GM12801 (cell line): ENCODE data around the gene AHR.

Experiments used
- TF ChIP-seq, protein P1 (sequence below): IDR thresholded peaks from one replicate; pipeline ENCODE4 v1.5.1; 2011; ENCODE audit warnings: control low read depth; ENCODE audit not compliant: insufficient read length; ENCODE audit errors: extremely low read depth

The AHR gene

GRCh38 chr7:17315974-17316373, 17.5 kb downstream of the AHR start:
- TF ChIP-seq, protein P1, sequence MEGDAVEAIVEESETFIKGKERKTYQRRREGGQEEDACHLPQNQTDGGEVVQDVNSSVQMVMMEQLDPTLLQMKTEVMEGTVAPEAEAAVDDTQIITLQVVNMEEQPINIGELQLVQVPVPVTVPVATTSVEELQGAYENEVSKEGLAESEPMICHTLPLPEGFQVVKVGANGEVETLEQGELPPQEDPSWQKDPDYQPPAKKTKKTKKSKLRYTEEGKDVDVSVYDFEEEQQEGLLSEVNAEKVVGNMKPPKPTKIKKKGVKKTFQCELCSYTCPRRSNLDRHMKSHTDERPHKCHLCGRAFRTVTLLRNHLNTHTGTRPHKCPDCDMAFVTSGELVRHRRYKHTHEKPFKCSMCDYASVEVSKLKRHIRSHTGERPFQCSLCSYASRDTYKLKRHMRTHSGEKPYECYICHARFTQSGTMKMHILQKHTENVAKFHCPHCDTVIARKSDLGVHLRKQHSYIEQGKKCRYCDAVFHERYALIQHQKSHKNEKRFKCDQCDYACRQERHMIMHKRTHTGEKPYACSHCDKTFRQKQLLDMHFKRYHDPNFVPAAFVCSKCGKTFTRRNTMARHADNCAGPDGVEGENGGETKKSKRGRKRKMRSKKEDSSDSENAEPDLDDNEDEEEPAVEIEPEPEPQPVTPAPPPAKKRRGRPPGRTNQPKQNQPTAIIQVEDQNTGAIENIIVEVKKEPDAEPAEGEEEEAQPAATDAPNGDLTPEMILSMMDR = no peak

- TF ChIP-seq, protein P1 = no peak
Observed at GRCh38 chr7:17318146-17318545, 19.7 kb downstream of the AHR start.

GRCh38 chr7:17319164-17320101, 21.0 kb downstream of the AHR start:
- TF ChIP-seq, protein P1 = no peak

GRCh38 chr7:17320102-17320497, 21.6 kb downstream of the AHR start:
- TF ChIP-seq, protein P1 = no peak

DNA sequence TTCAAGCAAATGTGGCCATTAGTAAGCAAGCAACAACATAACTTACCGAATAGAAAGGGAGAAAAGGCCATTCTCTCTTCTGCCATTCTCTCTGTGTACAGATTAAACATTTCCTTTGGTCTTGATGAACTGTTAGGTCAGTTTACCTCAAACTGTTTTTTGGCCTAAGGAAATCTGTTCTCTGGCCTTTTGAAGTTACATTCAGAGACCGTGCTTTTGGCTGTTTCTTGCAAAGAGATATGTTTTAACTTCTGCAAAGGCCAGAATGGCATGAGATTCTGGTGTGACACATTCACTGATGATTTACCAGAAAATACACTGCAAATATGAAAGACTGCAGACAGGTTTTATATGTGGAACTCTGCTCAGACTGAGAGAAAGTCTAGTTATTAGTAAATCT, 22.2 kb downstream of the AHR start:
- TF ChIP-seq, protein P1 = no peak

DNA sequence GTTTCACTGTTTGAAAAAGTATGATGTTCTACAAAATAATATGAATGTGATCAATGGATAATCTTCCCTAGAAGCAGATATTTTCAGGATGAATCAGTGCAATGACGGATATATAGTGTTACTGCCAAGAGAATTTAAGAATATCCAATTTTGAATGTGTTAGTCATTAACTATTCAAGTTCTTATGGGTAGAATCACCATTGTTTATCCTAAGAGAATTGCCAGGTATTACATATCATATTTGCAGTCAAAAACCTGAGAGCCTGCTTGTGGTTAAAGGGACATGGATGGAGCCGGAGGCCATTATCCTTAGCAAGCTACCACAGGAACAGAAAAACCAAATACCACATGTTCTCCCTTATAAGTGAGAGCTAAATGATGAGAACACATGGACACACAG, 26.9 kb downstream of the AHR start:
- TF ChIP-seq, protein P1 = no peak

DNA sequence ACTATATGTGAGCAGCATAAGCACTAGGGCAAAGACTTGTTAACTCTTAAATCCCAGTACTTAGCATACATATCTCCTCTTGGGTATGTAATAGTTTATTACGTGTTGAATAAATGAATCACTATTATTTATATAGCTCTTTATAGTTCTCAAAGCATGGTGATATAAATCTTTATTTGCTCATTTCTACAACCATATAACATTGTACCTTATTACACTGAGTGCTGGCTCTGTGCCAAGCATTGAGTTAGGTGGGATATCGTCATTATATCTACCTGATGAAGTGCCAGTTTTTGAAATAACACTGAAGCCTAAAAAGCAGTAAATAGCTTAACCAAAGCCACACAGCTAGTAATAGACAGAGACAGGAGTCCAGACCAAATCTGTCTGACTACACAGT, 27.9 kb downstream of the AHR start:
- TF ChIP-seq, protein P1 = no peak
